H1 (cell line): ENCODE data around the gene MARS1. TPM values are rescaled to one million over a fixed set of nuclear protein-coding genes. Genes with fewer than 3 reads are reported as not detected.

Source experiments
- ASH2L ChIP-seq: fragments of 200-600, 300-600 bp; sonication (generic); IDR thresholded peaks from one replicate; pipeline ENCODE4 v1.7.1; 2017; ENCODE audit warnings: low read length
- CBX5 ChIP-seq: fragments of 300-800, 300-1000 bp; sonication (generic); IDR thresholded peaks from 2 replicates; pipeline ENCODE4 v1.7.1; 2016; ENCODE audit warnings: antibody characterized with exemption, low read length, low read depth
- CHD7 ChIP-seq: fragments of 300-600 bp; sonication (generic); IDR thresholded peaks from 2 replicates; pipeline ENCODE4 v1.7.1; 2012; ENCODE audit warnings: low read length, moderate library complexity, mild to moderate bottlenecking, inconsistent platforms; ENCODE audit not compliant: insufficient replicate concordance
- EZH2 ChIP-seq: fragments of 200-600 bp; sonication (generic); IDR thresholded peaks from 2 replicates; pipeline ENCODE4 v1.7.1; 2012; ENCODE audit warnings: low read depth, mild to moderate bottlenecking, moderate library complexity, low read length, inconsistent platforms; ENCODE audit not compliant: severe bottlenecking
- GABPA ChIP-seq: IDR thresholded peaks from 2 replicates; pipeline ENCODE4 v1.6.1; 2011; ENCODE audit warnings: mild to moderate bottlenecking, low read length, moderate library complexity, borderline replicate concordance; ENCODE audit not compliant: insufficient read depth
- RFX5 ChIP-seq: IDR thresholded peaks from 2 replicates; pipeline ENCODE4 v1.6.1; 2011; ENCODE audit warnings: low read depth, low read length, improper control_type of control experiment, borderline replicate concordance
- polyA plus RNA-seq, 7 experiments: library from polyadenylated mRNA; depleted of rRNA in 3 of 7; stranded (reverse) in 5 of 7; unstranded in 2 of 7; fragments of >200 nt in 5 of 7; fragments of 200-250 nt in 2 of 7; gene quantifications; 1 replicate in 5 of 7; 2 replicates in 1 of 7; 4 replicates in 1 of 7; pipeline versions ENCODE4 v1.2.1 to v1.2.3, GENCODE V29; 2011 to 2013; ENCODE audit warnings: missing spikeins in 2 of 7, mixed read lengths in 2 of 7
- total RNA-seq: library from RNA; stranded (reverse); fragmentation: NEBNext Ultra II Directional; extraction: Animal tissue kit (Norgen Biotek cat#: 25700); gene quantifications from 2 replicates; pipeline ENCODE4 v1.2.1, GENCODE V29; 2021
- TF ChIP-seq, protein P1 (sequence below): IDR thresholded peaks from 2 replicates; pipeline ENCODE4 v1.6.1; 2012; ENCODE audit warnings: inconsistent platforms

MARS1 gene
- total and polyA plus RNA-seq, 2 of the 8 experiments (the other 6 are each of a cell fraction or from before 2014, with no cell fraction given): 194 to 407 TPM

- TF ChIP-seq CHD7: no peak
- TF ChIP-seq CBX5: no peak
- TF ChIP-seq ASH2L: no peak
- TF ChIP-seq GABPA: no peak
- TF ChIP-seq, protein P1, sequence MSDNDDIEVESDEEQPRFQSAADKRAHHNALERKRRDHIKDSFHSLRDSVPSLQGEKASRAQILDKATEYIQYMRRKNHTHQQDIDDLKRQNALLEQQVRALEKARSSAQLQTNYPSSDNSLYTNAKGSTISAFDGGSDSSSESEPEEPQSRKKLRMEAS: no peak
- no peak for TF ChIP-seq RFX5
- no peak for TF ChIP-seq EZH2
Observed at GRCh38 chr12:57439762-57440266, 48.1 kb upstream of the MARS1 start (continued).
